AG09319 (cell line): ENCODE measurements around the gene RAD23A.
"Not testable (repeated sequence)": the region's sequence is repeated elsewhere in the genome, so short reads cannot be mapped to it uniquely, and the experiment has no call there.

ENCODE experiments used
- DNase-seq: peaks from one replicate; pipeline ENCODE4 v3.0.0-alpha.2; 2010; ENCODE audit warnings: low read depth; ENCODE audit errors: extremely low read depth
- CTCF ChIP-seq: IDR thresholded peaks from 2 replicates; pipeline ENCODE4 v1.5.1; 2011; ENCODE audit warnings: low read depth, mild to moderate bottlenecking, inconsistent platforms, low read length, moderate library complexity

RAD23A gene

GRCh38 chr19:12952488-12953137 is 7.0 kb downstream of the RAD23A start:
- peak; percentile 40 for DNase-seq
- no peak for TF ChIP-seq CTCF

GRCh38 chr19:12953138-12953798 is 7.6 kb downstream of the RAD23A start:
- TF ChIP-seq CTCF, result no peak
- DNase-seq, result no peak

GRCh38 chr19:12953799-12954611 is 8.3 kb downstream of the RAD23A start:
- TF ChIP-seq CTCF, result no peak
- no peak for DNase-seq

- TF ChIP-seq CTCF, result no peak
- DNase-seq, result no peak
Observed at GRCh38 chr19:12954612-12954962, 8.9 kb downstream of the RAD23A start.

- DNase-seq, result not testable (repeated sequence)
Observed at GRCh38 chr19:12955575-12955974, 9.9 kb downstream of the RAD23A start.

GRCh38 chr19:12955996-12956395 is 10.3 kb downstream of the RAD23A start:
- TF ChIP-seq CTCF, result no peak
- DNase-seq, result no peak

- DNase-seq, result peak; percentile 44
- TF ChIP-seq CTCF, result no peak
Observed at GRCh38 chr19:12956446-12957388, 11.1 kb downstream of the RAD23A start, which contains the start of gene GADD45GIP1. TSS of gene GADD45GIP1 (minus strand) at chr19:12957223. CDS start at chr19:12957212, 11 bp downstream.

- not testable (repeated sequence) for DNase-seq
Observed at GRCh38 chr19:12957389-12957952, 11.8 kb downstream of the RAD23A start.
